Endothelial cell of umbilical vein (primary cell): ENCODE measurements around the gene CASP6. TPM values are rescaled to one million over a fixed set of nuclear protein-coding genes. Genes with fewer than 3 reads are reported as not detected.

Source experiments
- BruUV-seq: library from RNA; stranded (reverse); fragments of 400-500 nt; replicated peaks from 2 replicates; lab custom pipeline; 2021; lab: Mats Ljungman, UMichigan
- CTCF ChIA-PET: fragments of 300-600, 350-600 bp; sonication (Branson Sonifier 250); formaldehyde crosslinking; loops from one replicate; lab custom pipeline; 2021; ENCODE audit warnings: antibody characterized with exemption, inconsistent platforms; lab: Charles Lee
- POLR2A ChIA-PET: fragments of 300-600, 350-600 bp; sonication (Branson Sonifier 250); formaldehyde crosslinking; loops from one replicate; lab custom pipeline; 2021; ENCODE audit warnings: antibody characterized with exemption, inconsistent platforms; lab: Charles Lee
- DNase-seq: peaks from one replicate; pipeline ENCODE4 v3.0.0-alpha.2; 2011; ENCODE audit warnings: low read depth, low spot score
- FAIRE-seq: peaks from 2 replicates; lab custom pipeline; 2011; peaks lifted over from hg19 to GRCh38; lab: Jason Lieb, UNC
- H2AFZ ChIP-seq: 2 replicates; pipeline ENCODE4 v1.6.0; 2012; ENCODE audit warnings: low read depth, low read length, control low read depth, inconsistent platforms
- H3K27ac ChIP-seq: 2 replicates; pipeline ENCODE4 v1.5.1; 2011; ENCODE audit warnings: low read depth, mild to moderate bottlenecking, control low read depth, low read length, moderate library complexity; ENCODE audit not compliant: insufficient read depth
- H3K27me3 ChIP-seq, 2 experiments: 2 replicates each; pipeline versions ENCODE4 v1.6.0 to v1.6.1; 2011; ENCODE audit warnings: low read length in 2 of 2, mixed read lengths in 1 of 2; ENCODE audit not compliant: control insufficient read depth in 2 of 2, insufficient read depth in 2 of 2
- H3K36me3 ChIP-seq, 2 experiments: 2 replicates in 1 of 2; 3 replicates in 1 of 2; pipeline ENCODE4 v1.5.1; 2011; ENCODE audit warnings: low read length in 2 of 2, mild to moderate bottlenecking in 1 of 2, moderate library complexity in 1 of 2; ENCODE audit not compliant: control insufficient read depth in 2 of 2, insufficient read depth in 2 of 2; ENCODE audit errors: extremely low read depth in 1 of 2
- H3K4me1 ChIP-seq: 3 replicates; pipeline ENCODE4 v1.5.1; 2011; ENCODE audit warnings: mild to moderate bottlenecking, low read length; ENCODE audit not compliant: control insufficient read depth, insufficient read depth; ENCODE audit errors: extremely low read depth
- H3K4me2 ChIP-seq: 2 replicates; pipeline ENCODE4 v1.6.1; 2011; ENCODE audit warnings: low read length, control low read depth, mixed read lengths; ENCODE audit not compliant: insufficient read depth
- H3K4me3 ChIP-seq, 3 experiments: fragments of 200-600 bp in 1 of 3; sonication (generic), shearing (Covaris generic) in 1 of 3; replicated peaks in 1 of 3; 2 replicates each; pipeline ENCODE4 v1.5.1; 2011 to 2016; ENCODE audit warnings: control low read depth in 3 of 3, low read length in 3 of 3, mild to moderate bottlenecking in 2 of 3, inconsistent platforms in 1 of 3, low read depth in 1 of 3, moderate library complexity in 1 of 3; ENCODE audit not compliant: insufficient read depth in 1 of 3
- H3K79me2 ChIP-seq: 2 replicates; pipeline ENCODE4 v1.6.0; 2012; ENCODE audit warnings: low read length, inconsistent platforms; ENCODE audit not compliant: control insufficient read depth, insufficient read depth
- H3K9ac ChIP-seq: replicated peaks from 2 replicates; pipeline ENCODE3; 2011; ENCODE audit warnings: low read length, control low read depth; ENCODE audit not compliant: insufficient read depth; ENCODE audit errors: extremely low read depth
- H3K9me1 ChIP-seq: replicated peaks from 3 replicates; pipeline ENCODE4 v1.6.0; 2011; ENCODE audit warnings: mild to moderate bottlenecking, low read length; ENCODE audit not compliant: control insufficient read depth, insufficient read depth; ENCODE audit errors: extremely low read depth
- H3K9me3 ChIP-seq: replicated peaks from 2 replicates; pipeline ENCODE4 v1.5.1; 2012; ENCODE audit warnings: low read length, inconsistent platforms; ENCODE audit not compliant: control insufficient read depth, insufficient read depth
- H4K20me1 ChIP-seq: replicated peaks from 2 replicates; pipeline ENCODE3; 2011; ENCODE audit warnings: mild to moderate bottlenecking, low read length; ENCODE audit not compliant: control insufficient read depth, insufficient read depth; ENCODE audit errors: extremely low read depth
- EZH2 ChIP-seq: IDR thresholded peaks from 2 replicates; pipeline ENCODE4 v1.6.1; 2012; ENCODE audit warnings: borderline replicate concordance, low read depth, mild to moderate bottlenecking, moderate library complexity, low read length, inconsistent platforms; ENCODE audit not compliant: severe bottlenecking
- FOS ChIP-seq: IDR thresholded peaks from 2 replicates; pipeline ENCODE4 v1.6.1; 2011; ENCODE audit warnings: mild to moderate bottlenecking, low read length, moderate library complexity, borderline replicate concordance; ENCODE audit not compliant: insufficient read depth
- GATA2 ChIP-seq: IDR thresholded peaks from 2 replicates; pipeline ENCODE4 v1.7.0; 2011; ENCODE audit warnings: low read depth, mild to moderate bottlenecking, moderate library complexity, mixed read lengths, low read length; ENCODE audit not compliant: insufficient read length, insufficient read depth
- JUN ChIP-seq: IDR thresholded peaks from 2 replicates; pipeline ENCODE4 v1.6.1; 2011; ENCODE audit warnings: borderline replicate concordance, low read depth; ENCODE audit not compliant: insufficient read length, insufficient read depth
- MYC ChIP-seq: IDR thresholded peaks from one replicate; pipeline ENCODE4 v1.6.1; 2011; ENCODE audit warnings: mild to moderate bottlenecking, low read depth, low read length
- POLR2A ChIP-seq: IDR thresholded peaks from 2 replicates; pipeline ENCODE4 v1.6.1; 2012; ENCODE audit warnings: low read depth, mild to moderate bottlenecking, control low read depth, low read length
- POLR2AphosphoS5 ChIP-seq: IDR thresholded peaks from 2 replicates; pipeline ENCODE4 v1.6.1; 2012; ENCODE audit warnings: low read depth, mild to moderate bottlenecking, control low read depth, low read length, moderate library complexity; ENCODE audit not compliant: insufficient read depth
- dilution Hi-C: fragments of 300-500 bp; cut with MboI; formaldehyde crosslinking; loops from one replicate; pipeline ENCODE4 v1.15.0; 2019; ENCODE audit warnings: low sequenced_read_pairs; ENCODE audit not compliant: extremely low pct_ligation_motif_present
- intact Hi-C: fragments of 100-400 bp; cut with micrococcal nuclease; formaldehyde crosslinking; loops from one replicate; pipeline ENCODE4 v1.10.0; 2022
- polyA plus RNA-seq, 4 experiments: library from polyadenylated mRNA; depleted of rRNA in 3 of 4; stranded (reverse) in 3 of 4; unstranded in 1 of 4; fragments of >200 nt; gene quantifications; 2 replicates each; pipeline versions ENCODE4 v1.2.1 to v1.2.3, GENCODE V29; 2011 to 2012; ENCODE audit warnings: missing spikeins in 1 of 4
- total RNA-seq: library from RNA; stranded (reverse); gene quantifications from 2 replicates; pipeline ENCODE4 v1.2.3, GENCODE V29; 2021
- TF ChIP-seq, protein P1 (sequence below): IDR thresholded peaks from 2 replicates; pipeline ENCODE4 v1.6.1; 2011; ENCODE audit not compliant: insufficient read depth, insufficient read length
- TF ChIP-seq, protein P2 (sequence below), 2 donors: IDR thresholded peaks; 1 replicate in 1 of 2; 2 replicates in 1 of 2; pipeline ENCODE4 v1.5.1; 2011; ENCODE audit warnings: low read length in 2 of 2, mild to moderate bottlenecking in 2 of 2, moderate library complexity in 2 of 2, control low read depth in 1 of 2, inconsistent platforms in 1 of 2, low read depth in 1 of 2; ENCODE audit not compliant: insufficient read depth in 1 of 2; ENCODE audit errors: extremely low read depth in 1 of 2

Gene CASP6
- total and polyA plus RNA-seq, 2 donors (not counting 3 experiments of a cell fraction or from before 2014, with no cell fraction given): 35.4 to 52.1 TPM

DNA sequence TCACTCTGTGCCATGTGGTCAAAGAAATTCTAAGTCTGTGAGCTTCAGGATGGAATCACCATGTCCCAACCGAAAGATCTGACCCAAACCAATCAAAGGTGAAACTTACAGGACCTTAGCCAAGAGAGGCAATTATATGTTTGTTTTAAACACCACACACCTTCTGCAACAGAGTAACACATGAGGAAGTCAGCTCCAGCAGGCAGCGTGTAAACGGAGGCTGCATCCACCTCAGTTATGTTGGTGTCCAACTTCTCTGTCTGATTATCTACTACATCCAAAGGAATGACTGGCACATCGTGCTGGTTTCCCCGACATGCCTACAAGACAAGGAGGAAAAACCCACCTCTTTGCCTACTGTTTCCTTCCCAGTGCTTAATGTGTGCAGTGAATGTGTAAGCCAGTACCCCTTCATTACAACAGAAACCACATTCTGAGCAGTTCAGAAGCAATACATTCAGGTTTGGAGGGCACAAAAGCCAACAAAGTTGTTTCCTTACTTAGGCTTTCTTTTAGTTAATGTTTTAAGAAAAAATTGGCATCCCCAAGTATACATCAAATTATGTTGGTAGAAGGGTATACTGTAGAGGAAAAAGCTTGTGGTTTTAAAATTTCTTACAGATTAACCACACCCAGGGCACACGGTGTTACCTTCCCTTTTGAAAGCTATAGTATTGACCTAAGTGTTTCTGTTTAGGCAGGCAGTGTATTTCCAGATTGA is 12.4 kb downstream of the CASP6 start:
- H3K9me3 ChIP-seq: no peaks in the 10 kb centered on the region
- no peak for TF ChIP-seq JUN
- TF ChIP-seq EZH2: no peak
- no peak for TF ChIP-seq POLR2A
- TF ChIP-seq POLR2AphosphoS5: no peak
- no peak for TF ChIP-seq GATA2
- no peak for TF ChIP-seq FOS
- TF ChIP-seq, protein P1, sequence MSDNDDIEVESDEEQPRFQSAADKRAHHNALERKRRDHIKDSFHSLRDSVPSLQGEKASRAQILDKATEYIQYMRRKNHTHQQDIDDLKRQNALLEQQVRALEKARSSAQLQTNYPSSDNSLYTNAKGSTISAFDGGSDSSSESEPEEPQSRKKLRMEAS: no peak
- TF ChIP-seq MYC: no peak
- TF ChIP-seq, protein P2, sequence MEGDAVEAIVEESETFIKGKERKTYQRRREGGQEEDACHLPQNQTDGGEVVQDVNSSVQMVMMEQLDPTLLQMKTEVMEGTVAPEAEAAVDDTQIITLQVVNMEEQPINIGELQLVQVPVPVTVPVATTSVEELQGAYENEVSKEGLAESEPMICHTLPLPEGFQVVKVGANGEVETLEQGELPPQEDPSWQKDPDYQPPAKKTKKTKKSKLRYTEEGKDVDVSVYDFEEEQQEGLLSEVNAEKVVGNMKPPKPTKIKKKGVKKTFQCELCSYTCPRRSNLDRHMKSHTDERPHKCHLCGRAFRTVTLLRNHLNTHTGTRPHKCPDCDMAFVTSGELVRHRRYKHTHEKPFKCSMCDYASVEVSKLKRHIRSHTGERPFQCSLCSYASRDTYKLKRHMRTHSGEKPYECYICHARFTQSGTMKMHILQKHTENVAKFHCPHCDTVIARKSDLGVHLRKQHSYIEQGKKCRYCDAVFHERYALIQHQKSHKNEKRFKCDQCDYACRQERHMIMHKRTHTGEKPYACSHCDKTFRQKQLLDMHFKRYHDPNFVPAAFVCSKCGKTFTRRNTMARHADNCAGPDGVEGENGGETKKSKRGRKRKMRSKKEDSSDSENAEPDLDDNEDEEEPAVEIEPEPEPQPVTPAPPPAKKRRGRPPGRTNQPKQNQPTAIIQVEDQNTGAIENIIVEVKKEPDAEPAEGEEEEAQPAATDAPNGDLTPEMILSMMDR (IDR thresholded peaks at IDR 0.05; ENCODE audit: extremely low read depth in 1 of 2, insufficient read depth in 1 of 2, low read depth in 1 of 2, low read length in 2 of 2): no peak
- H3K4me1 ChIP-seq: no peaks in the 10 kb centered on the region
- H4K20me1 ChIP-seq: no peaks in the 10 kb centered on the region
- dilution Hi-C loops: no loop called here
- POLR2A ChIA-PET: interaction anchor here (0.8 kb wide), 1 partner anchor 9 kb away, joined by 3 read pairs; no protein-coding TSS in a partner anchor
- DNase-seq (no peak), FAIRE-seq (no peak)
- intact Hi-C loops: no loop called here
- no peaks in the 10 kb centered on the region for H3K79me2 ChIP-seq
- CTCF ChIA-PET: no interaction called here
- H3K27me3 ChIP-seq: no peaks in the 10 kb centered on the region
- no peak overlapping the region for H3K4me3 ChIP-seq
- no peak overlapping the region for H2AFZ ChIP-seq
- H3K9me1 ChIP-seq: no peaks in the 10 kb centered on the region
- no peak overlapping the region for H3K9ac ChIP-seq
- no peak overlapping the region for H3K27ac ChIP-seq
- H3K4me2 ChIP-seq: no peak overlapping the region
- BruUV-seq: no TSS peak
- H3K36me3 ChIP-seq: peaks cover 12 to 15% of the 10 kb centered on the region in 2 experiments
